HCT116 (cell line): Measurements from ENCODE around the gene COL16A1. TPM values are rescaled to one million over a fixed set of nuclear protein-coding genes. Genes with fewer than 3 reads are reported as not detected.

Experiments
- ATAC-seq: fragments of 200-7000 bp; cut with Tn5 transposase; 2 replicates; pipeline ENCODE4 v1.9.1; 2020; ENCODE audit warnings: mild to moderate bottlenecking, moderate library complexity
- BruUV-seq: library from RNA; stranded (reverse); fragments of 400-500 nt; replicated peaks from 2 replicates; lab custom pipeline; 2021; lab: Mats Ljungman, UMichigan
- CTCF ChIA-PET: fragments of 300-600 bp; sonication (Branson Sonifier 250); formaldehyde crosslinking; loops from one replicate; lab custom pipeline; 2021; ENCODE audit warnings: antibody characterized with exemption; lab: Charles Lee
- POLR2A ChIA-PET: fragments of 300-600, 350-600 bp; sonication (Branson Sonifier 250); formaldehyde crosslinking; loops from one replicate; lab custom pipeline; 2021; ENCODE audit warnings: antibody characterized with exemption; lab: Charles Lee
- RAD21 ChIA-PET, 2 experiments: fragments of 300-600 bp; sonication (Branson Sonifier 250); formaldehyde crosslinking; loops; one replicate each; lab custom pipeline; 2023; ENCODE audit warnings: low total read pairs in 2 of 2; ENCODE audit not compliant: uncharacterized antibody in 2 of 2, unreplicated experiment in 2 of 2, low non-redundant PET in 1 of 2; lab: Charles Lee
- DNase-seq: peaks from one replicate; pipeline ENCODE4 v3.0.0-alpha.2; 2010; ENCODE audit warnings: low read depth, low spot score
- H2AFZ ChIP-seq: fragments of 200-600 bp; shearing (Covaris generic), sonication (generic); 2 replicates; pipeline ENCODE4 v1.6.1; 2017; ENCODE audit warnings: low read depth, mixed run types, mixed read lengths, antibody characterized with exemption, low read length; ENCODE audit not compliant: poor library complexity, severe bottlenecking
- H3K27ac ChIP-seq: 2 replicates; pipeline ENCODE4 v1.5.1; 2012; ENCODE audit warnings: low read depth, low read length
- H3K27me3 ChIP-seq: fragments of 200-600 bp; sonication (generic); 2 replicates; pipeline ENCODE4 v1.6.1; 2016; ENCODE audit warnings: mixed run types, low read length, mixed read lengths; ENCODE audit not compliant: insufficient read depth
- H3K36me3 ChIP-seq, 2 experiments: fragments of 200-500 bp in 1 of 2; fragments of 200-600 bp in 1 of 2; sonication (Bioruptor generic) in 1 of 2; sonication (generic) in 1 of 2; 2 replicates each; pipeline versions ENCODE4 v1.5.1 to v1.6.1; 2014 to 2016; ENCODE audit warnings: low read length in 2 of 2, inconsistent platforms in 1 of 2, mixed read lengths in 1 of 2, mixed run types in 1 of 2; ENCODE audit not compliant: insufficient read depth in 2 of 2, control insufficient read depth in 1 of 2
- H3K4me1 ChIP-seq, 2 experiments: fragments of 200-600 bp in 1 of 2; sonication (generic) in 1 of 2; 2 replicates each; pipeline versions ENCODE4 v1.5.1 to v1.6.1; 2012 to 2017; ENCODE audit warnings: low read length in 2 of 2, inconsistent platforms in 1 of 2, mild to moderate bottlenecking in 1 of 2, mixed read lengths in 1 of 2, mixed run types in 1 of 2, moderate library complexity in 1 of 2; ENCODE audit not compliant: insufficient read depth in 2 of 2, control insufficient read depth in 1 of 2
- H3K4me2 ChIP-seq: fragments of 200-600 bp; sonication (generic); 2 replicates; pipeline ENCODE4 v1.6.1; 2017; ENCODE audit warnings: mixed run types, low read length, mixed read lengths
- H3K4me3 ChIP-seq, 2 experiments: fragments of 200-600 bp in 1 of 2; sonication (generic) in 1 of 2; replicated peaks in 1 of 2; 2 replicates each; pipeline ENCODE4 v1.5.1; 2011 to 2016; ENCODE audit warnings: low read length in 2 of 2, control low read depth in 1 of 2, low read depth in 1 of 2, mild to moderate bottlenecking in 1 of 2, mixed read lengths in 1 of 2, mixed run types in 1 of 2
- H3K79me2 ChIP-seq: fragments of 200-600 bp; sonication (generic); 2 replicates; pipeline ENCODE4 v1.6.1; 2017; ENCODE audit warnings: mild to moderate bottlenecking, mixed run types, low read length, moderate library complexity, mixed read lengths; ENCODE audit not compliant: insufficient read depth
- H3K9ac ChIP-seq: fragments of 200-600 bp; sonication (generic); 2 replicates; pipeline ENCODE4 v1.6.1; 2016; ENCODE audit warnings: low read length, mixed read lengths
- H3K9me2 ChIP-seq: fragments of 200-600 bp; sonication (generic), shearing (Covaris generic); 2 replicates; pipeline ENCODE4 v1.6.1; 2017; ENCODE audit warnings: mixed run types, mild to moderate bottlenecking, moderate library complexity; ENCODE audit not compliant: insufficient read depth
- H3K9me3 ChIP-seq, 2 experiments: fragments of 200-500 bp in 1 of 2; fragments of 200-600 bp in 1 of 2; sonication (Bioruptor generic) in 1 of 2; sonication (generic) in 1 of 2; 2 replicates each; pipeline ENCODE4 v1.6.1; 2014 to 2017; ENCODE audit warnings: low read length in 2 of 2, mixed read lengths in 2 of 2, inconsistent platforms in 1 of 2, low read depth in 1 of 2, mild to moderate bottlenecking in 1 of 2, mixed run types in 1 of 2, moderate library complexity in 1 of 2; ENCODE audit not compliant: control insufficient read depth in 1 of 2, insufficient read depth in 1 of 2
- H4K20me1 ChIP-seq: fragments of 200-600 bp; sonication (generic), shearing (Covaris generic); 2 replicates; pipeline ENCODE4 v1.6.1; 2017; ENCODE audit warnings: mixed run types, mild to moderate bottlenecking, moderate library complexity; ENCODE audit not compliant: insufficient read depth
- EZH2 ChIP-seq: fragments of 200-600 bp; sonication (generic); IDR thresholded peaks from 2 replicates; pipeline ENCODE4 v1.6.1; 2017; ENCODE audit warnings: antibody characterized with exemption, mixed run types
- EZH2phosphoT487 ChIP-seq: fragments of 200-600 bp; IDR thresholded peaks from 2 replicates; pipeline ENCODE4 v1.6.1; 2018; ENCODE audit warnings: antibody characterized with exemption, borderline replicate concordance
- POLR2A ChIP-seq: IDR thresholded peaks from 2 replicates; pipeline ENCODE4 v1.7.0; 2011; ENCODE audit warnings: borderline replicate concordance; ENCODE audit not compliant: insufficient read depth, insufficient read length; ENCODE audit errors: extremely low read depth
- SIN3A ChIP-seq: IDR thresholded peaks from 2 replicates; pipeline ENCODE4 v1.6.1; 2012; ENCODE audit warnings: low read depth
- SRF ChIP-seq: IDR thresholded peaks from 2 replicates; pipeline ENCODE4 v1.6.1; 2012; ENCODE audit warnings: low read depth
- ZBTB33 ChIP-seq: IDR thresholded peaks from 2 replicates; pipeline ENCODE4 v1.6.1; 2011; ENCODE audit warnings: mild to moderate bottlenecking, low read length, moderate library complexity; ENCODE audit not compliant: insufficient replicate concordance; ENCODE audit errors: extremely low read depth
- intact Hi-C: fragments of 100-400 bp; cut with micrococcal nuclease; formaldehyde crosslinking; loops from 2 replicates; pipeline ENCODE4 v1.10.0; 2022
- total RNA-seq: library from RNA; stranded (reverse); gene quantifications from one replicate; pipeline ENCODE4 v1.2.1, GENCODE V29; 2021; ENCODE audit not compliant: unreplicated experiment

COL16A1 gene
- total RNA-seq, 1 experiment from 2014 or later = 2.2 TPM

- Histone ChIP-seq H3K9ac (no peak overlapping the region), H3K4me3 (no peak overlapping the region), H3K79me2 (no peaks in the 10 kb centered on the region), H4K20me1 (no peaks in the 10 kb centered on the region), H3K9me2 (no peaks in the 10 kb centered on the region), H2AFZ (no peak overlapping the region), H3K9me3 (no peaks in the 10 kb centered on the region), H3K4me2 (no peak overlapping the region), H3K36me3 (no peaks in the 10 kb centered on the region), H3K4me1 (peaks cover 19 to 35% of the 10 kb centered on the region in 2 experiments), H3K27me3 (no peaks in the 10 kb centered on the region)
- no peak for ATAC-seq
- intact Hi-C loops = no loop called here
- CTCF ChIA-PET = no interaction called here
- DNase-seq = no peak
- BruUV-seq = no TSS peak
- TF ChIP-seq EZH2 (no peak), EZH2phosphoT487 (no peak), ZBTB33 (no peak), POLR2A (no peak), SIN3A (no peak)
- TF ChIP-seq, all 23 proteins: peak for 0
- H3K27ac ChIP-seq = no peak overlapping the region
- ChIA-PET RAD21 (no interaction called here), POLR2A (no interaction called here)
Observed at GRCh38 chr1:31699341-31699891, 4.4 kb downstream of the COL16A1 start.

- H3K4me1 ChIP-seq = peaks cover 19 to 36% of the 10 kb centered on the region in 2 experiments
- TF ChIP-seq EZH2 (no peak), SRF (no peak)
- TF ChIP-seq, all 23 proteins: peak for 0
- H3K79me2 ChIP-seq = no peaks in the 10 kb centered on the region
- RAD21 ChIA-PET = interaction anchor here in 1 of 2 experiments (0.5 kb wide), 1 partner anchor 8 kb away, joined by 3 read pairs; no protein-coding TSS in a partner anchor
- no peaks in the 10 kb centered on the region for H3K9me3 ChIP-seq
- POLR2A ChIA-PET = interaction anchor here (1.3 kb wide), 1 partner anchor 10 kb away, joined by 3 read pairs; no protein-coding TSS in a partner anchor
- CTCF ChIA-PET = no interaction called here
- H3K4me2 ChIP-seq = no peak overlapping the region
- no peak overlapping the region for H3K9ac ChIP-seq
- H3K27me3 ChIP-seq = no peaks in the 10 kb centered on the region
- H3K27ac ChIP-seq = no peak overlapping the region
- BruUV-seq = no TSS peak
- no peak for DNase-seq
- no peaks in the 10 kb centered on the region for H3K36me3 ChIP-seq
- intact Hi-C loops = no loop called here
- H3K9me2 ChIP-seq = no peaks in the 10 kb centered on the region
- H4K20me1 ChIP-seq = no peaks in the 10 kb centered on the region
- H2AFZ ChIP-seq = no peak overlapping the region
- ATAC-seq = no peak
- H3K4me3 ChIP-seq = no peak overlapping the region
Observed at GRCh38 chr1:31697369-31697984, 6.3 kb downstream of the COL16A1 start.
